GM12801 (cell line): Measurements from ENCODE around the gene TYK2.

Experiments
- TF ChIP-seq, protein P1 (sequence below): IDR thresholded peaks from one replicate; pipeline ENCODE4 v1.5.1; 2011; ENCODE audit warnings: control low read depth; ENCODE audit not compliant: insufficient read length; ENCODE audit errors: extremely low read depth

The TYK2 gene

DNA sequence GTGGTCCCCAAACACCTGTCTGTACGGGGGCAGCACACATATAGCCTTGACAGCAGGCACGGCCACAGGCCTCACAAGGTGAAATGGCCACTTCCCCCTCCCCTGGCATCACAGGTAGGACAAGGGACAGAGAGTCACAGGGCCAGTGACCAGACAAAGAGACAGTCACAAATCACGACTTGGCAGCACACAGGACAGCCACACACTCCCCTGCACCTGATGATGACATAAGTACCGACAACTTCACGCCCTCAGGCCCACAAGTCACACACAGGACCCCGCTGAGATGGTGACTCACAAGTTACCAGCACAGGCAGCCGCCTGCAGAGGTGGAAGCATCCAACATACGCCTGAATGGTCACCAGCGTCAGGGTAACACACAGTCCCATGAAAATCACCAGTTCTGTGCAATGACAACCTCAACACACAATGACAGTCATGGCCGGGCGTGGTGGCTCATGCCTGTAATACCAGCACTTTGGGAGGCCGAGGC is 16.5 kb downstream of the TYK2 start:
- TF ChIP-seq, protein P1, sequence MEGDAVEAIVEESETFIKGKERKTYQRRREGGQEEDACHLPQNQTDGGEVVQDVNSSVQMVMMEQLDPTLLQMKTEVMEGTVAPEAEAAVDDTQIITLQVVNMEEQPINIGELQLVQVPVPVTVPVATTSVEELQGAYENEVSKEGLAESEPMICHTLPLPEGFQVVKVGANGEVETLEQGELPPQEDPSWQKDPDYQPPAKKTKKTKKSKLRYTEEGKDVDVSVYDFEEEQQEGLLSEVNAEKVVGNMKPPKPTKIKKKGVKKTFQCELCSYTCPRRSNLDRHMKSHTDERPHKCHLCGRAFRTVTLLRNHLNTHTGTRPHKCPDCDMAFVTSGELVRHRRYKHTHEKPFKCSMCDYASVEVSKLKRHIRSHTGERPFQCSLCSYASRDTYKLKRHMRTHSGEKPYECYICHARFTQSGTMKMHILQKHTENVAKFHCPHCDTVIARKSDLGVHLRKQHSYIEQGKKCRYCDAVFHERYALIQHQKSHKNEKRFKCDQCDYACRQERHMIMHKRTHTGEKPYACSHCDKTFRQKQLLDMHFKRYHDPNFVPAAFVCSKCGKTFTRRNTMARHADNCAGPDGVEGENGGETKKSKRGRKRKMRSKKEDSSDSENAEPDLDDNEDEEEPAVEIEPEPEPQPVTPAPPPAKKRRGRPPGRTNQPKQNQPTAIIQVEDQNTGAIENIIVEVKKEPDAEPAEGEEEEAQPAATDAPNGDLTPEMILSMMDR = no peak

DNA sequence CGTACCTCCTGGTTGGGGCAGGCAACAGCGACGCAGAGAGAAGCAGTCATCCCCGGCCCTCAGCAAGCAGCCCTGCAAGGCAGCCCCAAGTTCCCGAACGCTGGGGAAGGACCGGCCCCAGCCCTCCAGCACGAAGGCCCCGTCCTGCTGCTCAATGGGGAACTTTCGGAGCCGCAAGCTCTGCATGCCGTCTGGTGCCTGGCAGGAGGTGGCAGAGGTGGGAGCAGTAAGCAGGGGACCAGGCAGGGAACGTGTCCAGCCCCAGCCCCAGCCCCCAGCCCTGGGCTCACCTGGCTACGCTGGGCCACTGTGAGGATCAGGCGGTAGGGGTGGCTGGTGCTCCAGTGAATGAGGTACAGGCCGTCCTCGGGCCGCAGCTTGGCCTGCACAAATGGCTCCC is 18.1 kb downstream of the TYK2 start:
- TF ChIP-seq, protein P1 = no peak

DNA sequence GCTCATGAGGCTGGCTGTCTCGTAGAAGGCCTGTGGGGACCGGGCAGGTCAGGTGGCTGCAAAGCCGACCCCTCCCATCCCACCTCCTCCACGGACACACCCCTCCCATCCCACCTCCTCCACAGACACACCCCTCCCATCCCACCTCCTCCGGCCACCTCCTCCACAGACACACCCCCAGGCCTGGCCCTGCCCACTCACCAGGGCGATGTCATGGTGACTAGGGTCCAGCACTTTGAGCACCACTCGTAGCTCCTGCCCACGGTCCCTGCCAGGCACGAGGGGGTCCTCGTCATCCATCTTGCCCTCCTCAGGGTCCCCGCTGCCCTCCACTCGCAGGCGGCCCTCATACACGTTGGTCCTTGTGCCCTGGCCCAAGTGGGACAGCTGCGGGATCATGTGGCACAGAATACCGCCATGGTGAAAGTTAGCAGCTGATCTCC is 18.8 kb downstream of the TYK2 start:
- TF ChIP-seq, protein P1 = no peak

DNA sequence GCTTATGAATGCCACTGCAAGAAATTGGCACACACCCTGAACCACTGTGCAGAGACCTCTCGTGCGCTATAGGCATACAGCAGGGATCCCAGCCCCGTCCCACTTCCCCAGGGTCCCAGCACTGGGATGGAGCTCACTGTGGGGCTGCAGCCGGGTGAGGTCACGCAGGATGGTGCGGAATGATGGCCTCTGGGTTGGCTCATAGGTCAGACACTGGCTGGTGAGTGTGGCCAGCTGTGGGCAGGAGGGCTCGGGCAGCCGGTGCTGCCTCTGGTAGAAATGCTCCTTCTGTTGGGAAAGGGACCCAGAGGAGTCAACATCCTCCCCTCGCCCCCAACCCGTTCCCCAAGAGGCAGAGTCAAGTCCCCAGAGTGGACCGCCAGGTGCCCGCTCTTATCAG is 23.9 kb downstream of the TYK2 start:
- TF ChIP-seq, protein P1 = no peak

DNA sequence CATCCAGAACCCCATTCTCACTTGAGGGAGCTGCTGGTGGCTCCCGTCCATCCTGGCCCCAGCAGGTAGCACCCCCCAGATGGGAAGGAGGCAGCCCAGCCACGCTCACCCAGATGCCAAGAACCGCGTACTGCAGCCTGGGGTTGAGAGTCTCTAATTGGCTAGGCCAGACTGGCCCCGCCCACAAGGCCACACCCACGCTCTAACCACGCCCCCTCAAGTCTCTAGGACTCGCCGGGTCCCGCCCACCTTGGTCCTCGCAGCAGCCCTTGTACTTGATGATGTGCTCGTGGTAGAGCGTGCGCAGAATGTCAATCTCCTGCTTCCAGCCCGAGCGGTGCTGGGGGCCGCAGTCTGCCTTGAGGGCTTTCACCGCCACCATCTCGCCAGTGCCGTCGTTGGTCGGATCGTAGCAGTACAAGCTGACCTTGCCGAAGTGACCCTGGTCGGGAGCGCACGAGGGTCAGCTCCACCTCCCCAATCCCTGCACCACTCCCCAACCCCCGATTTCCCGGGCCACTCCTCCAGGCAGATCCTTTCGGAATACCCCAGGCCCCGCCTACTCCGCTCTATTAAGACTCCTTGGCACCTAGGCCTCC is 26.5 kb downstream of the TYK2 start:
- TF ChIP-seq, protein P1 = no peak

DNA sequence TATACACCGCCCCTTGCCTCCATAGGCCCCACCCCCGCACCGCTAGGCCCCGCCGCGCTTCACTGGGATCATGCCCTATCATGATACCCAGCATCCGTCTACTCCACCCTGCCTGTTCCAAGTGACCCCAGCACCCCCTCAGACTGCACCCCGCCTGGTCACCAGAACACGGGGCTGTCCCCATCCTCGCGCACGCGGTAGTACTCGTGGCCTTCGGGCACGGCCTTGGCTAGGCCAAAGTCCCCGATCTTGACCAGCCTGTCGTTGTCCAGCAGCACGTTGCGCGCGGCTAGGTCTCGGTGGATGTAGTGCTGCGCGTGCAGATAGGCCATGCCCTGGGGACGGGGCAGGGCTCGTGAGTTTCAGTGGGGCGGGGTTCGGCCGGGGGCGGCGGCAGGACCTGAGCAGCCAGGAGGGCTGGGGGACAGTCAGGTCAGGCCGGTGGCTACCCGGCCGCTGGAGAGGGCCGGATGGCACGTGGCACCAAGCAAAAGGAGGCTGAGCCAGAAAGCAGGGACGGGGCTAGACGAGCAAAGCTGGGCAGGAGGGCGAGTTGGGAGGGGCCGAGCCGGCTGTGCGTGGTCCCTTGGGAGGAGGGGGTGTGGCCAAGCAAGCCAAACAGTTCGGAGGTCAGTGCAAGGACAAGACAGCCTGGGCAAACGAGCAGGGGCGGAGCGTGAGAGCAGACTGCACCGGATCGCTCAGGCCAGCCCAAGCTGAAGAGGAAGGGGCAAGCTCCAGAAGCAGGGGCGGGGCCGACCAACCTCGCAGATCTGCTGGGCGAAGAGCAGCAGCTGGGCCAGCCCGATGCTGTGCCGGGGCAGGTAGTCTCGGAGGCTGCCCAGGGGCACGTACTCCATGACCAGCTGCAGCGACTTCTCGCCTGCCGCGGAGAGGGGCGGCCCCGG is 27.4 kb downstream of the TYK2 start:
- TF ChIP-seq, protein P1 = no peak

DNA sequence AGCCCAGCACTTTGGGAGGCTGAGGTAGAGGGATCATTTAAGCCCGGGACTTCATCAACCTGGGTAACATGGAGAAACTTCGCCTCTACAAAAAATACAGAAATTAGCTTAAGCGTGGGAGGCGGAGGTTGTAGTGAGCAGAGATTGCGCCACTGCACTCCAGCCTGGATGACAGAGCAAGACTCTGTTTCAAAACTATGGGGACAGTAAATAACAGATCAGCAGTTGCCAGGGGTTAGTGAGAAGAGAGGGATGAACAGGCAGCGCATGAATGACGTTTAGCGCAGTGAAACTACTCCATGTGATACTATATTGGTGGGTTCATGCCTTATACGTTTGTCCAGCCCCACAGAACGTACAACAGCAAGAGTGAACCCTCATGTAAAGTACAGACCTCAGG is 33.9 kb downstream of the TYK2 start:
- TF ChIP-seq, protein P1 = no peak
